AG04449 (cell line): ENCODE measurements around the gene BRD4.

ENCODE experiments used
- CTCF ChIA-PET: fragments of 350-600 bp; formaldehyde crosslinking; extraction: SDS; loops from one replicate; lab custom pipeline; 2021; ENCODE audit warnings: antibody characterized with exemption; lab: Yijun Ruan, JAX
- POLR2A ChIA-PET: fragments of 400-600, 350-600 bp; formaldehyde crosslinking; extraction: SDS; loops from one replicate; lab custom pipeline; 2020; ENCODE audit warnings: antibody characterized with exemption, inconsistent platforms; lab: Yijun Ruan, JAX
- DNase-seq: peaks from one replicate; pipeline ENCODE4 v3.0.0-alpha.2; 2010; ENCODE audit warnings: low read depth, low spot score
- H3K4me3 ChIP-seq: 2 replicates; pipeline ENCODE4 v1.5.1; 2011; ENCODE audit warnings: low read depth, mild to moderate bottlenecking, control low read depth, low read length
- TF ChIP-seq, protein P1 (sequence below): IDR thresholded peaks from one replicate; pipeline ENCODE4 v1.5.1; 2011; ENCODE audit warnings: mild to moderate bottlenecking, moderate library complexity, low read length, control low read depth, inconsistent platforms; ENCODE audit not compliant: insufficient read depth; ENCODE audit errors: missing control alignments

Gene BRD4

GRCh38 chr19:15371786-15372380 lies 39.5 kb upstream of the BRD4 start:
- ChIA-PET POLR2A (interaction anchor here (1.2 kb wide), 1 partner anchor 121 kb away, joined by 3 read pairs; no protein-coding TSS in a partner anchor), CTCF (no interaction called here)
- TF ChIP-seq, protein P1, sequence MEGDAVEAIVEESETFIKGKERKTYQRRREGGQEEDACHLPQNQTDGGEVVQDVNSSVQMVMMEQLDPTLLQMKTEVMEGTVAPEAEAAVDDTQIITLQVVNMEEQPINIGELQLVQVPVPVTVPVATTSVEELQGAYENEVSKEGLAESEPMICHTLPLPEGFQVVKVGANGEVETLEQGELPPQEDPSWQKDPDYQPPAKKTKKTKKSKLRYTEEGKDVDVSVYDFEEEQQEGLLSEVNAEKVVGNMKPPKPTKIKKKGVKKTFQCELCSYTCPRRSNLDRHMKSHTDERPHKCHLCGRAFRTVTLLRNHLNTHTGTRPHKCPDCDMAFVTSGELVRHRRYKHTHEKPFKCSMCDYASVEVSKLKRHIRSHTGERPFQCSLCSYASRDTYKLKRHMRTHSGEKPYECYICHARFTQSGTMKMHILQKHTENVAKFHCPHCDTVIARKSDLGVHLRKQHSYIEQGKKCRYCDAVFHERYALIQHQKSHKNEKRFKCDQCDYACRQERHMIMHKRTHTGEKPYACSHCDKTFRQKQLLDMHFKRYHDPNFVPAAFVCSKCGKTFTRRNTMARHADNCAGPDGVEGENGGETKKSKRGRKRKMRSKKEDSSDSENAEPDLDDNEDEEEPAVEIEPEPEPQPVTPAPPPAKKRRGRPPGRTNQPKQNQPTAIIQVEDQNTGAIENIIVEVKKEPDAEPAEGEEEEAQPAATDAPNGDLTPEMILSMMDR: no peak
- no peak overlapping the region for H3K4me3 ChIP-seq
- no peak for DNase-seq

- no peak overlapping the region for H3K4me3 ChIP-seq
- no peak for DNase-seq
- ChIA-PET POLR2A (interaction anchor here (1.2 kb wide), 1 partner anchor 121 kb away, joined by 3 read pairs; no protein-coding TSS in a partner anchor), CTCF (interaction anchor here (1.1 to 1.4 kb wide), 3 partner anchors 7 to 194 kb away, joined by 3 to 4 read pairs (median 3); no protein-coding TSS in a partner anchor)
- TF ChIP-seq, protein P1: no peak
Measured at GRCh38 chr19:15371119-15371518, 38.8 kb upstream of the BRD4 start.

DNA sequence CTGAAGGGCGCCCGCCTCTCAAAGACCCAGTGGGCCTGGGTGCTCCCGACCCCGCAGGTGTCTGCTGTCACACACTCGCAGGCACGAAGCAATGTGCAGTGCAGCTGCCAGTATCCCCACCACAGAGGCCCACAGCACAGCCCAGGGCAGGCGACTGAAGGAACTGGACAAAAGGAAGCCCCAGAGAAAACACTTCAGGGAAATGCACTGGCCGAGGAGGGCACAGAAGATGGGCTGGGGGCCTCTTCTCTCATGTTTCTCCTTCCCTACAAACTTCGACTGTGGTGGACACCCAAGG lies 37.2 kb upstream of the BRD4 start:
- TF ChIP-seq, protein P1: no peak
- no peak for DNase-seq
- CTCF ChIA-PET: interaction anchor here (0.6 kb wide), 1 partner anchor 274 kb away, joined by 4 read pairs; no protein-coding TSS in a partner anchor
- H3K4me3 ChIP-seq: no peak overlapping the region
- POLR2A ChIA-PET: no interaction called here

DNA sequence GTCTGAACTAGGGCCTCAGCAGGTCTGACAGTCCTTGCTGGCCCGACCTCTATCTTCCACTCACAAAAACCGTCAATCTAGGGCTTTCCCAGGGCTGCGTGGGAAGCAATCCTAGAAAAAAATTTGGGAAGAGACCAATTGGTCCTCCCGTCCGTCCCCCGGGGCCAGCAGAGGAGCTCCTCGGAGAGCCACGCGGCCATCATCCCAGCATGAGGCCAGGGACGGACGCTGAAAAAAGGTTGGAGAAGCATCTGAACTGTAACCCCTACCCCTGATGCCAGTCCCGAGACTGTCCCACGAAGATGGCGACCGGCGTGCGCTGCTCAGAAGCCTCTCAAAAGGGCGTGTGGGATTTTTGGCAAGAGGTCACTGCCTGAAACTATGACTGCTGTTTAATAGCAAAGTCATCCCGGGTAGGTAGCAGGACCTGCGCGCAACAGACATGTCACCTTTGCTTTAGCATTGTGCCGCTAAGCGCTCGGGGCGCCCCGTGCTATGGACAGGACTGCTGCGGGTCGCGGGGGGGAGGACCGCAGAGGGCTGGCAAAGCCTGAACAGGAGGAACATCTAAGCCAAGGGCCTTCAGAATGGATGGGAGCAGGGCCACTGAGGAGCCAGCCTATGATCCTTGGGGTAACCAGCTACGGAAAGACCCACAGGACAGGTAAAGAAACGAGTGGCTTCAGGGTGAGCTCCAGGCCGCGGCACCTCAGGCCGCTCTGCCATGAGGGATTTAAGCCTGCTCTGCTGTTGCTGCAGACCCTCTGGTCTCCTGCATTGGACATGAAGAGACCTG lies 36.7 kb upstream of the BRD4 start:
- no peak overlapping the region for H3K4me3 ChIP-seq
- TF ChIP-seq, protein P1: no peak
- ChIA-PET CTCF (interaction anchor here (1.4 to 1.8 kb wide), 2 partner anchors 10 to 191 kb away, joined by 3 to 5 read pairs; no protein-coding TSS in a partner anchor), POLR2A (no interaction called here)
- no peak for DNase-seq

- POLR2A ChIA-PET: interaction anchor here (0.6 kb wide), 1 partner anchor 123 kb away, joined by 3 read pairs; no protein-coding TSS in a partner anchor
- TF ChIP-seq, protein P1: no peak
- CTCF ChIA-PET: interaction anchor here (1.4 to 1.8 kb wide), 2 partner anchors 9 to 191 kb away, joined by 3 to 5 read pairs; no protein-coding TSS in a partner anchor
- no peak overlapping the region for H3K4me3 ChIP-seq
- DNase-seq: no peak
Measured at GRCh38 chr19:15368051-15368632, 35.8 kb upstream of the BRD4 start.
